ENCODE measurements around the gene MME. TPM values are rescaled to one million over a fixed set of nuclear protein-coding genes. Genes with fewer than 3 reads are reported as not detected.

Gene MME
- total RNA-seq, 1 experiment from 2014 or later = 0.52 TPM

- TF ChIP-seq CTCF (IDR thresholded peaks at IDR 0.05; ENCODE audit: insufficient read depth in 1 of 2, low read depth in 1 of 2, low read length in 1 of 2, severe bottlenecking in 1 of 2, unreplicated experiment in 1 of 2) = no peak
- BruUV-seq (replicated peaks) = no TSS peak
- Mint-ChIP-seq H3K4me1 (ENCODE audit: low read depth, unreplicated experiment) (no peaks in the 10 kb centered on the region), H3K4me3 (ENCODE audit: unreplicated experiment) (no peak overlapping the region), H3K36me3 (ENCODE audit: insufficient read depth, unreplicated experiment) (no peaks in the 10 kb centered on the region), H3K9me3 (ENCODE audit: unreplicated experiment) (no peaks in the 10 kb centered on the region), H3K27ac (ENCODE audit: unreplicated experiment) (no peak overlapping the region), H3K27me3 (ENCODE audit: insufficient read depth, unreplicated experiment) (peaks cover 3% of the 10 kb centered on the region)
- intact Hi-C loops (cut with micrococcal nuclease; ENCODE audit: unreplicated experiment) = no loop called here
- no peaks in the 10 kb centered on the region for H3K27me3 ChIP-seq (replicated peaks; ENCODE audit: control insufficient read depth, insufficient read depth, low read length)
- H3K9me3 ChIP-seq = no peaks in the 10 kb centered on the region
- no peak overlapping the region for H3K4me3 ChIP-seq (ENCODE audit: low read depth, low read length)
- no peaks in the 10 kb centered on the region; the same call in 1 of the 2 replicates for H3K4me1 ChIP-seq
- DNase-seq = no peak
- H3K36me3 ChIP-seq (ENCODE audit: control insufficient read depth, insufficient read depth, low read length) = no peaks in the 10 kb centered on the region
- ChIA-PET CTCF (no interaction called here), POLR2A (no interaction called here)
Measured at GRCh38 chr3:155034786-155035185, 45.3 kb upstream of the MME start.

- Mint-ChIP-seq H3K27me3 (ENCODE audit: insufficient read depth, unreplicated experiment) (peaks cover 3% of the 10 kb centered on the region), H3K9me3 (ENCODE audit: unreplicated experiment) (no peaks in the 10 kb centered on the region), H3K27ac (ENCODE audit: unreplicated experiment) (no peak overlapping the region), H3K4me1 (ENCODE audit: low read depth, unreplicated experiment) (no peaks in the 10 kb centered on the region), H3K36me3 (ENCODE audit: insufficient read depth, unreplicated experiment) (no peaks in the 10 kb centered on the region), H3K4me3 (ENCODE audit: unreplicated experiment) (no peak overlapping the region)
- no peak for DNase-seq
- Histone ChIP-seq H3K4me3 (ENCODE audit: low read depth, low read length) (no peak overlapping the region), H3K27me3 (replicated peaks; ENCODE audit: control insufficient read depth, insufficient read depth, low read length) (no peaks in the 10 kb centered on the region), H3K36me3 (ENCODE audit: control insufficient read depth, insufficient read depth, low read length) (no peaks in the 10 kb centered on the region), H3K9me3 (no peaks in the 10 kb centered on the region), H3K4me1 (no peaks in the 10 kb centered on the region; the same call in 1 of the 2 replicates)
- BruUV-seq (replicated peaks) = no TSS peak
- CTCF ChIA-PET = no interaction called here
- intact Hi-C loops (cut with micrococcal nuclease; ENCODE audit: unreplicated experiment) = no loop called here
- POLR2A ChIA-PET = no interaction called here
- TF ChIP-seq CTCF (IDR thresholded peaks at IDR 0.05; ENCODE audit: insufficient read depth in 1 of 2, low read depth in 1 of 2, low read length in 1 of 2, severe bottlenecking in 1 of 2, unreplicated experiment in 1 of 2) = no peak
Measured at GRCh38 chr3:155035553-155035952, 44.6 kb upstream of the MME start.

GRCh38 chr3:155037508-155038202, 42.5 kb upstream of the MME start:
- intact Hi-C loops (cut with micrococcal nuclease; ENCODE audit: unreplicated experiment) = no loop called here
- no peak for DNase-seq
- Histone ChIP-seq H3K9me3 (no peaks in the 10 kb centered on the region), H3K4me3 (ENCODE audit: low read depth, low read length) (no peak overlapping the region), H3K4me1 (no peaks in the 10 kb centered on the region; the same call in 1 of the 2 replicates), H3K27me3 (replicated peaks; ENCODE audit: control insufficient read depth, insufficient read depth, low read length) (no peaks in the 10 kb centered on the region), H3K36me3 (ENCODE audit: control insufficient read depth, insufficient read depth, low read length) (no peaks in the 10 kb centered on the region)
- peaks cover 3% of the 10 kb centered on the region for H3K27me3 Mint-ChIP-seq (ENCODE audit: insufficient read depth, unreplicated experiment)
- no peaks in the 10 kb centered on the region for H3K9me3 Mint-ChIP-seq (ENCODE audit: unreplicated experiment)
- TF ChIP-seq CTCF (IDR thresholded peaks at IDR 0.05; ENCODE audit: insufficient read depth in 1 of 2, low read depth in 1 of 2, low read length in 1 of 2, severe bottlenecking in 1 of 2, unreplicated experiment in 1 of 2) = no peak
- no TSS peak for BruUV-seq (replicated peaks)
- ChIA-PET CTCF (no interaction called here), POLR2A (interaction anchor here (0.5 kb wide), 1 partner anchor 76 kb away, joined by 4 read pairs; no protein-coding TSS in a partner anchor)
- H3K4me1 Mint-ChIP-seq (ENCODE audit: low read depth, unreplicated experiment) = no peaks in the 10 kb centered on the region
- no peaks in the 10 kb centered on the region for H3K36me3 Mint-ChIP-seq (ENCODE audit: insufficient read depth, unreplicated experiment)
- no peak overlapping the region for H3K4me3 Mint-ChIP-seq (ENCODE audit: unreplicated experiment)
- no peak overlapping the region for H3K27ac Mint-ChIP-seq (ENCODE audit: unreplicated experiment)

Measured in Caco-2 (cell line).